ENCODE measurements around the gene GSAP. TPM values are rescaled to one million over a fixed set of nuclear protein-coding genes. Genes with fewer than 3 reads are reported as not detected.
"Not testable (repeated sequence)": the region's sequence is repeated elsewhere in the genome, so short reads cannot be mapped to it uniquely, and the experiment has no call there.

GSAP gene
- total RNA-seq, 3 donors from 2014 or later: 8.0 to 16.7 (median 14.2) TPM

GRCh38 chr7:77351539-77352004, 64.6 kb downstream of the GSAP start:
- H3K4me1 ChIP-seq (ENCODE audit: low read depth): no peaks in the 10 kb centered on the region
- DNase-seq (peak in 1 of 3 donors; percentile 38), ATAC-seq (peak; percentile 88)
- no peaks in the 10 kb centered on the region for H3K9me3 ChIP-seq
- no peaks in the 10 kb centered on the region for H3K36me3 ChIP-seq (ENCODE audit: low read depth)
- no peak overlapping the region for H3K4me3 ChIP-seq
- no peak for TF ChIP-seq CTCF (IDR thresholded peaks at IDR 0.05)
- intact Hi-C loops (cut with DNase I, micrococcal nuclease): no loop called here

- H3K4me3 ChIP-seq: no peak overlapping the region
- intact Hi-C loops (cut with DNase I, micrococcal nuclease): no loop called here
- no peaks in the 10 kb centered on the region for H3K4me1 ChIP-seq (ENCODE audit: low read depth)
- DNase-seq (no peak), ATAC-seq (no peak)
- no peaks in the 10 kb centered on the region for H3K9me3 ChIP-seq
- TF ChIP-seq CTCF (IDR thresholded peaks at IDR 0.05): no peak
- H3K36me3 ChIP-seq (ENCODE audit: low read depth): no peaks in the 10 kb centered on the region
These were observed 67.0 kb downstream of the GSAP start for GRCh38 chr7:77349141-77349540.

- H3K36me3 ChIP-seq (ENCODE audit: low read depth): no peaks in the 10 kb centered on the region
- H3K4me1 ChIP-seq (ENCODE audit: low read depth): no peaks in the 10 kb centered on the region
- no peaks in the 10 kb centered on the region for H3K9me3 ChIP-seq
- no peak for TF ChIP-seq CTCF (IDR thresholded peaks at IDR 0.05)
- ATAC-seq (peak; percentile 38), DNase-seq (no peak)
- intact Hi-C loops (cut with DNase I, micrococcal nuclease): no loop called here
- no peak overlapping the region for H3K4me3 ChIP-seq
These were observed 67.8 kb downstream of the GSAP start for GRCh38 chr7:77348371-77348813.

GRCh38 chr7:77346441-77346840, 69.7 kb downstream of the GSAP start:
- H3K4me1 ChIP-seq (ENCODE audit: low read depth): no peaks in the 10 kb centered on the region
- DNase-seq (no peak), ATAC-seq (no peak)
- intact Hi-C loops (cut with DNase I, micrococcal nuclease): no loop called here
- H3K36me3 ChIP-seq (ENCODE audit: low read depth): no peaks in the 10 kb centered on the region
- no peaks in the 10 kb centered on the region for H3K9me3 ChIP-seq
- TF ChIP-seq CTCF (IDR thresholded peaks at IDR 0.05): no peak
- no peak overlapping the region for H3K4me3 ChIP-seq

GRCh38 chr7:77345426-77345825, 70.7 kb downstream of the GSAP start:
- ATAC-seq; H3K36me3 ChIP-seq (ENCODE audit: low read depth); DNase-seq; H3K9me3 ChIP-seq; intact Hi-C loops (cut with DNase I, micrococcal nuclease); H3K4me3 ChIP-seq; H3K4me1 ChIP-seq (ENCODE audit: low read depth): not testable (repeated sequence)

- Histone ChIP-seq H3K4me3 (no peak overlapping the region), H3K4me1 (ENCODE audit: low read depth) (peaks cover 9% of the 10 kb centered on the region), H3K9me3 (no peaks in the 10 kb centered on the region), H3K36me3 (ENCODE audit: low read depth) (no peaks in the 10 kb centered on the region)
- ATAC-seq: peak; percentile 86
- TF ChIP-seq CTCF (IDR thresholded peaks at IDR 0.05): no peak
- intact Hi-C loops (cut with DNase I, micrococcal nuclease): no loop called here
- no peak for DNase-seq
These were observed 76.4 kb downstream of the GSAP start for GRCh38 chr7:77339726-77340125.
